H4 (cell line): ENCODE measurements around the gene SLC27A4. TPM values are rescaled to one million over a fixed set of nuclear protein-coding genes. Genes with fewer than 3 reads are reported as not detected.

Experiments
- DNase-seq: peaks from one replicate; pipeline ENCODE4 v3.0.0-alpha.2; 2015; ENCODE audit warnings: low spot score
- total RNA-seq: library from RNA; depleted of rRNA; stranded (reverse); fragments of >200 nt; shearing (Covaris generic); gene quantifications from 2 replicates; pipeline ENCODE4 v1.2.3, GENCODE V29; 2014

The SLC27A4 gene
- total RNA-seq, 1 experiment from 2014 or later: 15.1 TPM

GRCh38 chr9:128365525-128365924, 25.2 kb downstream of the SLC27A4 start:
- no peak for DNase-seq

- no peak for DNase-seq
Measured at GRCh38 chr9:128369024-128369706, 28.8 kb downstream of the SLC27A4 start.

- DNase-seq: no peak
Measured at GRCh38 chr9:128370367-128370751, 30.0 kb downstream of the SLC27A4 start.

GRCh38 chr9:128370752-128371629, 30.7 kb downstream of the SLC27A4 start, which contains the start of gene URM1:
TSS of gene URM1 (plus strand) at chr9:128371374. CDS start at chr9:128371381, 7 bp downstream.
- DNase-seq: peak; percentile 94

- DNase-seq: no peak
Measured at GRCh38 chr9:128371630-128372117, 31.3 kb downstream of the SLC27A4 start.

- no peak for DNase-seq
Measured at GRCh38 chr9:128372188-128372641, 31.9 kb downstream of the SLC27A4 start.

GRCh38 chr9:128372784-128373183, 32.5 kb downstream of the SLC27A4 start:
- no peak for DNase-seq

- no peak for DNase-seq
Measured at GRCh38 chr9:128374221-128374675, 33.9 kb downstream of the SLC27A4 start.

- DNase-seq: no peak
Measured at GRCh38 chr9:128375865-128376264, 35.5 kb downstream of the SLC27A4 start.

- no peak for DNase-seq
Measured at GRCh38 chr9:128382261-128382660, 41.9 kb downstream of the SLC27A4 start.

- no peak for DNase-seq
Measured at GRCh38 chr9:128383007-128383753, 42.9 kb downstream of the SLC27A4 start.

GRCh38 chr9:128383791-128384190, 43.5 kb downstream of the SLC27A4 start:
- DNase-seq: no peak

GRCh38 chr9:128384801-128385495, 44.6 kb downstream of the SLC27A4 start:
- DNase-seq: no peak

GRCh38 chr9:128385496-128386460, 45.5 kb downstream of the SLC27A4 start:
- no peak for DNase-seq

GRCh38 chr9:128388150-128388549, 47.8 kb downstream of the SLC27A4 start:
- DNase-seq: no peak

GRCh38 chr9:128389395-128390149, 49.2 kb downstream of the SLC27A4 start:
- no peak for DNase-seq

GRCh38 chr9:128390150-128390812, 50.0 kb downstream of the SLC27A4 start:
- DNase-seq: no peak

GRCh38 chr9:128390813-128391711, 50.7 kb downstream of the SLC27A4 start:
- no peak for DNase-seq
